ENCODE results near the gene ASGR1.
"Not testable (repeated sequence)": the region's sequence is repeated elsewhere in the genome, so short reads cannot be mapped to it uniquely, and the experiment has no call there.

The ASGR1 gene

GRCh38 chr17:7184647-7185046 is 5.5 kb upstream of the ASGR1 start:
- DNase-seq = no peak

- DNase-seq = no peak
These were observed 4.9 kb upstream of the ASGR1 start for GRCh38 chr17:7184091-7184488.

- no peak for DNase-seq
These were observed 4.4 kb upstream of the ASGR1 start for GRCh38 chr17:7183433-7184090.

- DNase-seq = not testable (repeated sequence)
These were observed 2.9 kb upstream of the ASGR1 start for GRCh38 chr17:7182101-7182500.

GRCh38 chr17:7178973-7179316 is 225 bp downstream of the ASGR1 start:
- no peak for DNase-seq

GRCh38 chr17:7177954-7178477 is 1.2 kb downstream of the ASGR1 start:
- peak; percentile 26 for DNase-seq

GRCh38 chr17:7177191-7177953 is 1.8 kb downstream of the ASGR1 start:
- peak; percentile 56 for DNase-seq

GRCh38 chr17:7176841-7177190 is 2.4 kb downstream of the ASGR1 start:
- no peak for DNase-seq

GRCh38 chr17:7176107-7176840 is 2.9 kb downstream of the ASGR1 start:
- DNase-seq = no peak

- no peak for DNase-seq
These were observed 3.8 kb downstream of the ASGR1 start for GRCh38 chr17:7175330-7175733.

- DNase-seq = no peak
These were observed 4.4 kb downstream of the ASGR1 start for GRCh38 chr17:7174603-7175326.

GRCh38 chr17:7173687-7174602 is 5.2 kb downstream of the ASGR1 start:
- no peak for DNase-seq

GRCh38 chr17:7172522-7173191 is 6.5 kb downstream of the ASGR1 start:
- DNase-seq = not testable (repeated sequence)

- not testable (repeated sequence) for DNase-seq
These were observed 9.6 kb downstream of the ASGR1 start for GRCh38 chr17:7169565-7169908.

GRCh38 chr17:7168841-7169564 is 10.2 kb downstream of the ASGR1 start:
- not testable (repeated sequence) for DNase-seq

- no peak for DNase-seq
These were observed 11.3 kb downstream of the ASGR1 start for GRCh38 chr17:7167832-7168231.

GRCh38 chr17:7166873-7167272 is 12.3 kb downstream of the ASGR1 start:
- DNase-seq = no peak

GRCh38 chr17:7159571-7159970 is 19.6 kb downstream of the ASGR1 start:
- DNase-seq = not testable (repeated sequence)

- not testable (repeated sequence) for DNase-seq
These were observed 20.7 kb downstream of the ASGR1 start for GRCh38 chr17:7158424-7158823.

GRCh38 chr17:7156342-7156940 is 22.7 kb downstream of the ASGR1 start:
- DNase-seq = no peak

All from NCI-H2171 (cell line).